PC-3 (cell line): ENCODE data around the gene SNX9. TPM values are rescaled to one million over a fixed set of nuclear protein-coding genes. Genes with fewer than 3 reads are reported as not detected.
"Not testable (repeated sequence)": the region's sequence is repeated elsewhere in the genome, so short reads cannot be mapped to it uniquely, and the experiment has no call there.

Experiments
- ATAC-seq: fragments of 200-7000 bp; cut with Tn5 transposase; 2 replicates; pipeline ENCODE4 v1.9.1; 2020; ENCODE audit warnings: mild to moderate bottlenecking, moderate library complexity
- BruUV-seq: library from RNA; stranded (reverse); fragments of 400-500 nt; replicated peaks from 2 replicates; lab custom pipeline; 2021; lab: Mats Ljungman, UMichigan
- CTCF ChIA-PET: fragments of 300-600 bp; sonication (Branson Sonifier 250); formaldehyde crosslinking; loops from one replicate; lab custom pipeline; 2022; ENCODE audit warnings: antibody characterized with exemption; lab: Charles Lee
- POLR2A ChIA-PET: fragments of 300-600 bp; sonication (Branson Sonifier 250); formaldehyde crosslinking; loops from one replicate; lab custom pipeline; 2022; ENCODE audit warnings: antibody characterized with exemption; ENCODE audit not compliant: unreplicated experiment; lab: Charles Lee
- DNase-seq: peaks from one replicate; pipeline ENCODE4 v3.0.0-alpha.2; 2015
- H2AFZ ChIP-seq: fragments of 300-600 bp; sonication (generic); 2 replicates; pipeline ENCODE4 v1.6.0; 2016; ENCODE audit warnings: antibody characterized with exemption, low read length
- H3F3A ChIP-seq: fragments of 300-600 bp; sonication (generic); one replicate; pipeline ENCODE4 v1.6.0; 2017; ENCODE audit warnings: antibody characterized with exemption, low read length, control low read depth, mild to moderate bottlenecking; ENCODE audit not compliant: unreplicated experiment
- H3K27ac ChIP-seq: fragments of 300-600 bp; sonication (generic); 2 replicates; pipeline ENCODE4 v1.5.1; 2016; ENCODE audit warnings: mild to moderate bottlenecking, low read length
- H3K27me3 ChIP-seq: fragments of 300-600 bp; sonication (generic); 2 replicates; pipeline ENCODE4 v1.6.1; 2016; ENCODE audit warnings: low read length, mixed read lengths
- H3K36me3 ChIP-seq: fragments of 300-600 bp; sonication (generic); 2 replicates; pipeline ENCODE4 v1.6.1; 2016; ENCODE audit warnings: low read depth, mixed run types, low read length, mixed read lengths
- H3K4me1 ChIP-seq: fragments of 300-600 bp; sonication (generic); 2 replicates; pipeline ENCODE4 v1.5.1; 2016; ENCODE audit warnings: low read length; ENCODE audit not compliant: insufficient read depth
- H3K4me2 ChIP-seq: fragments of 300-600 bp; sonication (generic); 2 replicates; pipeline ENCODE4 v1.6.0; 2016; ENCODE audit warnings: low read length
- H3K4me3 ChIP-seq: fragments of 300-600 bp; sonication (generic); 2 replicates; pipeline ENCODE4 v1.5.1; 2016; ENCODE audit warnings: mild to moderate bottlenecking, low read length, mixed read lengths
- H3K79me2 ChIP-seq: fragments of 300-600 bp; sonication (generic); 2 replicates; pipeline ENCODE4 v1.6.1; 2017; ENCODE audit warnings: low read length, mixed read lengths
- H3K9ac ChIP-seq: fragments of 300-600 bp; sonication (generic); 2 replicates; pipeline ENCODE4 v1.6.0; 2016; ENCODE audit warnings: mild to moderate bottlenecking, low read length
- H3K9me2 ChIP-seq: fragments of 300-600 bp; sonication (generic); replicated peaks from 2 replicates; pipeline ENCODE4 v1.6.1; 2016; ENCODE audit warnings: mixed run types, low read length, mixed read lengths
- H3K9me3 ChIP-seq: fragments of 300-600 bp; sonication (generic); 2 replicates; pipeline ENCODE4 v1.6.1; 2016; ENCODE audit warnings: low read length, mixed read lengths
- H4K20me1 ChIP-seq: fragments of 300-600 bp; sonication (generic); 2 replicates; pipeline ENCODE4 v1.6.1; 2016; ENCODE audit warnings: low read length, mixed read lengths
- EZH2 ChIP-seq: fragments of 300-600 bp; sonication (generic); IDR thresholded peaks from one replicate; pipeline ENCODE4 v1.6.1; 2017; ENCODE audit warnings: antibody characterized with exemption, mild to moderate bottlenecking, low read length; ENCODE audit not compliant: unreplicated experiment
- EZH2phosphoT487 ChIP-seq: fragments of 300-600 bp; sonication (generic); IDR thresholded peaks from 2 replicates; pipeline ENCODE4 v1.6.1; 2018; ENCODE audit warnings: mild to moderate bottlenecking, antibody characterized with exemption, low read length, borderline replicate concordance
- intact Hi-C: fragments of 100-400 bp; cut with micrococcal nuclease; formaldehyde crosslinking; loops from 2 replicates; pipeline ENCODE4 v1.9.0; 2023
- total RNA-seq: library from RNA; depleted of rRNA; stranded (reverse); fragments of >200 nt; gene quantifications from 2 replicates; pipeline ENCODE4 v1.2.3, GENCODE V29; 2014
- TF ChIP-seq, protein P1 (sequence below): fragments of 300-600 bp; sonication (generic); conservative IDR thresholded peaks from 2 replicates; pipeline ENCODE4 v1.5.1; 2017; ENCODE audit warnings: antibody characterized with exemption, low read depth, mild to moderate bottlenecking, low read length

Gene SNX9
- total RNA-seq, 1 experiment from 2014 or later = 18.0 TPM

DNA sequence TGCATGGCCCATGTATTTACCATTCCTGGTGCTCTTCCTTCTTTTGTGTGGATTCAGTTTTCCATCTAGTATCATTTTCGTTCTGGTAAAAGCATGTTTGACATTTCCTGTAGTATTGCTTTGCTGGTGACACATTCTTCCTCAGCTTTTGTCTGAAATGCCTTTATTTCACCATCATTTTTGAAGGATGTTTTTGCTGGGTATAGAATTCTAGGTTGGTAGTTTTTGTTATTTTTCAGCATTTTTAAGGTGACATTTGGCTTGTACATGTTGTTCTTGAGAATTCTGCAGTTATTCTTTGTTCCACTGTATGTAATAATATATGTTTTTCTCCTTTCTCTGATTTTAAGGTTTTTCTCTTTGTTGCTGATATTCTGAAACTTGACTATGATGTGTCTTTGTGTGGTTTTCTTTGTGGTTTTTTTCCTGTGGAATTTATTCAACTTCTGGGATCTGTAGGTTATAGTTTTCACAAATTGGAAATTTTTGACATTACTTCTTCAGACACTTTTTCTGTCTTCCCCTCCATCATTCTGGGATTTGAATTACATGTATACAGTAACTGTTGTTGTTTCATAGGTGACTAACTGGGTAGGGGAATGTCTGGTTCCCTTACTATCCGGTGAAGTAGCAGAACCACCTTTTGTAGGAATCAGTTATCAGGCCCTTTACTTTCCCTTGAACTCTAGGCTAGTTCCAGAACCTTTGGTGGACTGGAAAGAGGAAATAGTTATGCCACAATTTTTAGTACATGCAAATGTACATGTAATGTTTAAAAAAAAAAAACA is 30.2 kb downstream of the SNX9 start:
- no TSS peak for BruUV-seq
- CTCF ChIA-PET = no interaction called here
- Histone ChIP-seq H3K27ac (no peak overlapping the region), H3F3A (no peaks in the 10 kb centered on the region), H2AFZ (no peak overlapping the region), H3K4me3 (no peak overlapping the region; the same call in 1 of the 2 replicates), H3K9ac (no peak overlapping the region), H3K79me2 (peaks cover 92% of the 10 kb centered on the region), H3K4me2 (no peak overlapping the region), H3K27me3 (no peaks in the 10 kb centered on the region), H3K4me1 (no peaks in the 10 kb centered on the region; the same call in 1 of the 2 replicates), H3K36me3 (peaks cover 3% of the 10 kb centered on the region), H3K9me3 (peaks cover 10% of the 10 kb centered on the region; the same call in 1 of the 2 replicates), H4K20me1 (no peaks in the 10 kb centered on the region), H3K9me2 (no peaks in the 10 kb centered on the region)
- TF ChIP-seq EZH2 (no peak), EZH2phosphoT487 (no peak)
- TF ChIP-seq, protein P1, sequence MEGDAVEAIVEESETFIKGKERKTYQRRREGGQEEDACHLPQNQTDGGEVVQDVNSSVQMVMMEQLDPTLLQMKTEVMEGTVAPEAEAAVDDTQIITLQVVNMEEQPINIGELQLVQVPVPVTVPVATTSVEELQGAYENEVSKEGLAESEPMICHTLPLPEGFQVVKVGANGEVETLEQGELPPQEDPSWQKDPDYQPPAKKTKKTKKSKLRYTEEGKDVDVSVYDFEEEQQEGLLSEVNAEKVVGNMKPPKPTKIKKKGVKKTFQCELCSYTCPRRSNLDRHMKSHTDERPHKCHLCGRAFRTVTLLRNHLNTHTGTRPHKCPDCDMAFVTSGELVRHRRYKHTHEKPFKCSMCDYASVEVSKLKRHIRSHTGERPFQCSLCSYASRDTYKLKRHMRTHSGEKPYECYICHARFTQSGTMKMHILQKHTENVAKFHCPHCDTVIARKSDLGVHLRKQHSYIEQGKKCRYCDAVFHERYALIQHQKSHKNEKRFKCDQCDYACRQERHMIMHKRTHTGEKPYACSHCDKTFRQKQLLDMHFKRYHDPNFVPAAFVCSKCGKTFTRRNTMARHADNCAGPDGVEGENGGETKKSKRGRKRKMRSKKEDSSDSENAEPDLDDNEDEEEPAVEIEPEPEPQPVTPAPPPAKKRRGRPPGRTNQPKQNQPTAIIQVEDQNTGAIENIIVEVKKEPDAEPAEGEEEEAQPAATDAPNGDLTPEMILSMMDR = no peak
- intact Hi-C loops = no loop called here
- DNase-seq (no peak), ATAC-seq (no peak)
- POLR2A ChIA-PET = no interaction called here

DNA sequence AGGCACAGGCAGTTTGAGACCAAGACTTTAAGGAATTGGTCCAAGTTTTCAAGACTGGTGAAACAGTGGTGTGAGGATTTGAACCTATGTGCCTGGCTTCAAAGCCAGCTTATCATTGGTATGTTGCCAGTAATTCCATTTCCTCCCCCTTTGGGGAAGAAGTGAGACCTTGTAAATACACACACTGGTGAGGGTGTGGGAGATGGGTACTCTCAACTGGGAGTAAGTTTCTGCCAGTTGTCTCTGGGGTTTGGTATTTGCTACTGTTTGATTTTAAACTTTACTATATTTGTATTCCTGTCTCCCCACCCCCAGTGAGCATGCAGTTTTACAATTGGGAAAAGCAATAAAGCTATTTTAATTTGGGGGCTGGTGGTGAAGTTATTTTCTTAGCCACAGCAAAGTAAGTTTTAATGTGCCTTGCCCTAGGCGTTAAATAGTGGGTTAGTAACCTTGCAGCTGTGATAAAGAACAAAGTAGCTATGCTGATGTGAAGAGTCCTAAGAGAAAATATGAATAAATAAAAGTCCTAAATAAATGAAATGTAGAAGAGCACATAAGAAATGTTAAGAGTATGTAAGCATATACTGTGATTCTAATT is 31.0 kb downstream of the SNX9 start:
- ATAC-seq (peak; percentile 79), DNase-seq (no peak)
- Histone ChIP-seq H4K20me1 (no peaks in the 10 kb centered on the region), H3K79me2 (peaks cover 92% of the 10 kb centered on the region), H3K4me1 (no peaks in the 10 kb centered on the region; the same call in 1 of the 2 replicates), H3F3A (no peaks in the 10 kb centered on the region), H3K27ac (no peak overlapping the region), H2AFZ (no peak overlapping the region), H3K4me3 (no peak overlapping the region), H3K9me2 (no peaks in the 10 kb centered on the region), H3K4me2 (no peak overlapping the region), H3K36me3 (peaks cover 3% of the 10 kb centered on the region), H3K9me3 (peaks cover 10% of the 10 kb centered on the region; the same call in 1 of the 2 replicates), H3K9ac (no peak overlapping the region), H3K27me3 (no peaks in the 10 kb centered on the region)
- BruUV-seq = no TSS peak
- ChIA-PET POLR2A (no interaction called here), CTCF (interaction anchor here (0.6 kb wide), 1 partner anchor 59 kb away, joined by 3 read pairs; no protein-coding TSS in a partner anchor)
- intact Hi-C loops = no loop called here
- TF ChIP-seq, protein P1 = no peak
- TF ChIP-seq EZH2phosphoT487 (no peak), EZH2 (no peak)

DNA sequence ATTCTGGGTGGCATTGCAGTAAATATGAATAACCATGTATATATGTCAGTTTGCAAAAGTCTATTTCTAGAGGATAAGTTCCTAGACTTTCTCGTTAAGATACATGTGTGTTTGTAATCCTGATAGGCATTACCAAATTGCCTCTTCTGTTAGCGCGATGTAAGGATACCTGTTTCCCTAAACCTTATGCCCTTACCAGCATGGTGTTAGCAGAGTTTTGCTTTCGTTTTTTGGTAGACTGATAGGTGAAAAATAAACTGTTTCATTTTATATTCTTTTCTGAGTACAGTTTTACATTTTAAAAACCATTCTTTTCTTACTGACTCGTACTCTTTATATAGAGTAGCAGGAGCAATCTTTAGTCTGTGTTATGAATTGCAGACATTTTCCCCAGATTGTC is 32.3 kb downstream of the SNX9 start:
- POLR2A ChIA-PET = no interaction called here
- Histone ChIP-seq H4K20me1 (0 out of 2 replicates have a peak, but pooled peaks cover 1% of the 10 kb centered on the region), H3K9ac (no peak overlapping the region), H3F3A (no peaks in the 10 kb centered on the region), H3K4me3 (no peak overlapping the region), H3K9me2 (no peaks in the 10 kb centered on the region), H3K79me2 (peaks cover 96% of the 10 kb centered on the region), H3K4me2 (no peak overlapping the region), H3K27ac (no peak overlapping the region), H3K27me3 (no peaks in the 10 kb centered on the region), H3K4me1 (peaks cover 1% of the 10 kb centered on the region), H3K9me3 (peaks cover 10% of the 10 kb centered on the region; the same call in 1 of the 2 replicates), H3K36me3 (peaks cover 3% of the 10 kb centered on the region), H2AFZ (no peak overlapping the region)
- intact Hi-C loops = no loop called here
- TF ChIP-seq, protein P1 = no peak
- TF ChIP-seq EZH2phosphoT487 (no peak), EZH2 (no peak)
- DNase-seq (no peak), ATAC-seq (no peak)
- CTCF ChIA-PET = no interaction called here
- no TSS peak for BruUV-seq

- ATAC-seq, H3K4me1 ChIP-seq, CTCF ChIA-PET, H3K9ac ChIP-seq, H3K27me3 ChIP-seq, H3K4me2 ChIP-seq, H3K4me3 ChIP-seq, H3K9me2 ChIP-seq, BruUV-seq, H2AFZ ChIP-seq, POLR2A ChIA-PET, H3K36me3 ChIP-seq, H4K20me1 ChIP-seq, H3K9me3 ChIP-seq, H3F3A ChIP-seq, H3K27ac ChIP-seq, intact Hi-C loops: not testable (repeated sequence)
- DNase-seq = peak; percentile 9
- peaks cover 96% of the 10 kb centered on the region for H3K79me2 ChIP-seq
Observed at GRCh38 chr6:157855804-157856203, 32.8 kb downstream of the SNX9 start.
